Panc1 (cell line): ENCODE data around the gene LYPD6B. TPM values are rescaled to one million over a fixed set of nuclear protein-coding genes. Genes with fewer than 3 reads are reported as not detected.

Experiments used
- ATAC-seq: fragments of 200-7000 bp; cut with Tn5 transposase; 2 replicates; pipeline ENCODE4 v1.9.1; 2020; ENCODE audit warnings: mild to moderate bottlenecking, moderate library complexity
- BruUV-seq: library from RNA; stranded (reverse); fragments of 400-500 nt; replicated peaks from 2 replicates; lab custom pipeline; 2021; lab: Mats Ljungman, UMichigan
- CTCF ChIA-PET: fragments of 300-600 bp; sonication (Branson Sonifier 250); formaldehyde crosslinking; loops from one replicate; lab custom pipeline; 2022; ENCODE audit warnings: antibody characterized with exemption; lab: Charles Lee
- POLR2A ChIA-PET: fragments of 300-600 bp; sonication (Branson Sonifier 250); formaldehyde crosslinking; loops from one replicate; lab custom pipeline; 2022; ENCODE audit warnings: antibody characterized with exemption; lab: Charles Lee
- DNase-seq: peaks from one replicate; pipeline ENCODE4 v3.0.0-alpha.2; 2010; ENCODE audit warnings: low read depth, low spot score
- H3K27ac ChIP-seq: 2 replicates; pipeline ENCODE4 v1.5.1; 2011; ENCODE audit warnings: mild to moderate bottlenecking, low read length, inconsistent platforms
- H3K27me3 ChIP-seq: fragments of 200-500 bp; sonication (Bioruptor generic); 2 replicates; pipeline ENCODE4 v1.6.0; 2014; ENCODE audit warnings: low read length, inconsistent platforms; ENCODE audit not compliant: control insufficient read depth, insufficient read depth
- H3K36me3 ChIP-seq: fragments of 200-500 bp; sonication (Bioruptor generic); 2 replicates; pipeline ENCODE4 v1.5.1; 2014; ENCODE audit warnings: inconsistent platforms, mild to moderate bottlenecking, low read length, moderate library complexity; ENCODE audit not compliant: control insufficient read depth, insufficient read depth
- H3K4me1 ChIP-seq: 2 replicates; pipeline ENCODE4 v1.5.1; 2011; ENCODE audit warnings: inconsistent platforms, mild to moderate bottlenecking, low read length, moderate library complexity; ENCODE audit not compliant: control insufficient read depth, insufficient read depth
- H3K4me3 ChIP-seq, 2 experiments: 2 replicates each; pipeline ENCODE4 v1.5.1; 2011 to 2012; ENCODE audit warnings: low read depth in 2 of 2, low read length in 2 of 2, mild to moderate bottlenecking in 2 of 2, inconsistent platforms in 1 of 2, moderate library complexity in 1 of 2
- H3K9me3 ChIP-seq: fragments of 200-500 bp; sonication (Bioruptor generic); 2 replicates; pipeline ENCODE4 v1.5.1; 2014; ENCODE audit warnings: low read depth, mild to moderate bottlenecking, inconsistent platforms, low read length, moderate library complexity; ENCODE audit not compliant: control insufficient read depth, insufficient read depth
- POLR2AphosphoS5 ChIP-seq: IDR thresholded peaks from 2 replicates; pipeline ENCODE4 v1.6.1; 2012; ENCODE audit warnings: mild to moderate bottlenecking, low read depth, low read length, moderate library complexity
- SIN3A ChIP-seq: IDR thresholded peaks from 2 replicates; pipeline ENCODE4 v1.6.1; 2012; ENCODE audit warnings: low read depth, mild to moderate bottlenecking, low read length, moderate library complexity, borderline replicate concordance; ENCODE audit not compliant: insufficient read depth
- TCF7L2 ChIP-seq: IDR thresholded peaks from 2 replicates; pipeline ENCODE4 v1.6.1; 2011; ENCODE audit warnings: mild to moderate bottlenecking, low read depth, low read length, inconsistent platforms
- in situ Hi-C: cut with HindIII; loops from 2 replicates; pipeline ENCODE4 v1.10.0; 2016; ENCODE audit warnings: low sequenced_read_pairs, low pct_unique_long_range_greater_than_20kb
- intact Hi-C: fragments of 100-400 bp; cut with micrococcal nuclease; formaldehyde crosslinking; loops from one replicate; pipeline ENCODE4 v1.10.0; 2022; ENCODE audit not compliant: unreplicated experiment
- total RNA-seq: library from RNA; stranded (reverse); gene quantifications from one replicate; pipeline ENCODE4 v1.2.1, GENCODE V29; 2021; ENCODE audit not compliant: unreplicated experiment
- TF ChIP-seq, protein P1 (sequence below): fragments of 450-650 bp; IDR thresholded peaks from 2 replicates; pipeline ENCODE4 v1.5.1; 2017; ENCODE audit warnings: mild to moderate bottlenecking
- TF ChIP-seq, protein P2 (sequence below), 2 experiments: IDR thresholded peaks; 2 replicates each; pipeline ENCODE4 v1.6.1; 2011 to 2012; ENCODE audit warnings: low read depth in 2 of 2, control low read depth in 1 of 2, low read length in 1 of 2, mild to moderate bottlenecking in 1 of 2, moderate library complexity in 1 of 2; ENCODE audit not compliant: insufficient read depth in 1 of 2

Gene LYPD6B
- total RNA-seq, 1 experiment from 2014 or later = 2.2 TPM

DNA sequence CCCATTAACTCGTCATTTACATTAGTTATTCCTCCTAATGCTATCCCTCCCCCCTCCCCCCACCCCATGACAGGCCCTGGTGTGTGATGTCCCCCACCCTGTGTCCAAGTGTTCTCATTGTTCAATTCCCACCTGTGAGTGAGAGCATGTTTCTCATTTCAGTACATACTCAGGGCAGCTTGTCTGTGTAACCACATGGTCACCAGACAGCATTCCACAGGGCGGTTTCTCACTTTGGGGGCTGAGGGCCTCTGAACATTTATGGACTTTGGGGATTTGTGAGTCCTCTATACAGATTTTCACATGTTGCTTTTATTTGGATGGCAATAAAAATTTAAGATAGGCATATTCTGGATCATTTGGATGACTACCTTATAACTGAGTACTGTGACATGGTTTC lies 84.0 kb downstream of the LYPD6B start:
- in situ Hi-C loops (no loop called here), intact Hi-C loops (no loop called here)
- ATAC-seq (no peak), DNase-seq (no peak)
- H3K9me3 ChIP-seq = no peaks in the 10 kb centered on the region
- H3K27ac ChIP-seq = no peak overlapping the region
- no peaks in the 10 kb centered on the region for H3K36me3 ChIP-seq
- no peaks in the 10 kb centered on the region for H3K27me3 ChIP-seq
- BruUV-seq = no TSS peak
- POLR2A ChIA-PET = no interaction called here
- CTCF ChIA-PET = no interaction called here
- TF ChIP-seq SIN3A = no peak
- TF ChIP-seq, protein P1, sequence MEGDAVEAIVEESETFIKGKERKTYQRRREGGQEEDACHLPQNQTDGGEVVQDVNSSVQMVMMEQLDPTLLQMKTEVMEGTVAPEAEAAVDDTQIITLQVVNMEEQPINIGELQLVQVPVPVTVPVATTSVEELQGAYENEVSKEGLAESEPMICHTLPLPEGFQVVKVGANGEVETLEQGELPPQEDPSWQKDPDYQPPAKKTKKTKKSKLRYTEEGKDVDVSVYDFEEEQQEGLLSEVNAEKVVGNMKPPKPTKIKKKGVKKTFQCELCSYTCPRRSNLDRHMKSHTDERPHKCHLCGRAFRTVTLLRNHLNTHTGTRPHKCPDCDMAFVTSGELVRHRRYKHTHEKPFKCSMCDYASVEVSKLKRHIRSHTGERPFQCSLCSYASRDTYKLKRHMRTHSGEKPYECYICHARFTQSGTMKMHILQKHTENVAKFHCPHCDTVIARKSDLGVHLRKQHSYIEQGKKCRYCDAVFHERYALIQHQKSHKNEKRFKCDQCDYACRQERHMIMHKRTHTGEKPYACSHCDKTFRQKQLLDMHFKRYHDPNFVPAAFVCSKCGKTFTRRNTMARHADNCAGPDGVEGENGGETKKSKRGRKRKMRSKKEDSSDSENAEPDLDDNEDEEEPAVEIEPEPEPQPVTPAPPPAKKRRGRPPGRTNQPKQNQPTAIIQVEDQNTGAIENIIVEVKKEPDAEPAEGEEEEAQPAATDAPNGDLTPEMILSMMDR = no peak
- no peak for TF ChIP-seq TCF7L2
- no peak for TF ChIP-seq POLR2AphosphoS5
- TF ChIP-seq, protein P2, sequence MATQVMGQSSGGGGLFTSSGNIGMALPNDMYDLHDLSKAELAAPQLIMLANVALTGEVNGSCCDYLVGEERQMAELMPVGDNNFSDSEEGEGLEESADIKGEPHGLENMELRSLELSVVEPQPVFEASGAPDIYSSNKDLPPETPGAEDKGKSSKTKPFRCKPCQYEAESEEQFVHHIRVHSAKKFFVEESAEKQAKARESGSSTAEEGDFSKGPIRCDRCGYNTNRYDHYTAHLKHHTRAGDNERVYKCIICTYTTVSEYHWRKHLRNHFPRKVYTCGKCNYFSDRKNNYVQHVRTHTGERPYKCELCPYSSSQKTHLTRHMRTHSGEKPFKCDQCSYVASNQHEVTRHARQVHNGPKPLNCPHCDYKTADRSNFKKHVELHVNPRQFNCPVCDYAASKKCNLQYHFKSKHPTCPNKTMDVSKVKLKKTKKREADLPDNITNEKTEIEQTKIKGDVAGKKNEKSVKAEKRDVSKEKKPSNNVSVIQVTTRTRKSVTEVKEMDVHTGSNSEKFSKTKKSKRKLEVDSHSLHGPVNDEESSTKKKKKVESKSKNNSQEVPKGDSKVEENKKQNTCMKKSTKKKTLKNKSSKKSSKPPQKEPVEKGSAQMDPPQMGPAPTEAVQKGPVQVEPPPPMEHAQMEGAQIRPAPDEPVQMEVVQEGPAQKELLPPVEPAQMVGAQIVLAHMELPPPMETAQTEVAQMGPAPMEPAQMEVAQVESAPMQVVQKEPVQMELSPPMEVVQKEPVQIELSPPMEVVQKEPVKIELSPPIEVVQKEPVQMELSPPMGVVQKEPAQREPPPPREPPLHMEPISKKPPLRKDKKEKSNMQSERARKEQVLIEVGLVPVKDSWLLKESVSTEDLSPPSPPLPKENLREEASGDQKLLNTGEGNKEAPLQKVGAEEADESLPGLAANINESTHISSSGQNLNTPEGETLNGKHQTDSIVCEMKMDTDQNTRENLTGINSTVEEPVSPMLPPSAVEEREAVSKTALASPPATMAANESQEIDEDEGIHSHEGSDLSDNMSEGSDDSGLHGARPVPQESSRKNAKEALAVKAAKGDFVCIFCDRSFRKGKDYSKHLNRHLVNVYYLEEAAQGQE (IDR thresholded peaks at IDR 0.05; ENCODE audit: insufficient read depth in 1 of 2, low read depth in 2 of 2, low read length in 1 of 2) = no peak
- H3K4me3 ChIP-seq = no peak overlapping the region
- H3K4me1 ChIP-seq = no peaks in the 10 kb centered on the region

DNA sequence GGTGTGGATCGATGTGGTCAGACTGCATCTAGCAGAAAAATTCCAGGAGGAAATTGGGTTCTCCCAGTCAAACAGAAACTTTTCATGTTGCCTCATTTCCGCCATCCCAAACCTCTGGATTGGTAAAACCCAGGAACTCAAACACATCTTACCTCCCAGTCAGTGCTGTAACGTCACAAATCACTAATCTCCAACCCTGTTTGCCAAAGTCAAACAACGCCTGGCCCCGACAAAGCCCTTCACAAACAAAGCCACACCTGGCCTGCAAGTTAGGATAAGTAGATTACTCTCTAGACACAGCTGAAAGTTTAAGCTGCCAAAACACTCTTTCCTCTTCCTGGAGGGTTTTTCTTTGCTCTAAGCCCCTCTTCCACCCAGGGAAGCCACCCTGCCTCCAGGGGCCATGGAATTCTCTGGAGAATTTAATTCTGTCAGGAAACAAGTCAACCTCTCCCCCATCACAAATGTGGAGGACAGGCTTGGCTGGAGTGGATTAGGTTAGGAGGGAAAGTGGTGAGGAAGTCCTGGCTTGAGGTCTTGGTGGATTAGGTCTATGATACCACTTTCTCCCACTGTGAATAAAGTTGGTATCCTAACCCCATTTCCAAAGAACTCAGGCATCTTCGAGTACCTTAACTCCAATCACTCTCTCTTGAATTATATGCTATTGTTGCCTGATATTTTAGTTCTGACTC lies 86.7 kb downstream of the LYPD6B start:
- no peak overlapping the region for H3K4me3 ChIP-seq

More for the DNA sequence above, 86.7 kb downstream of the LYPD6B start:
- Histone ChIP-seq H3K27me3 (no peaks in the 10 kb centered on the region), H3K36me3 (no peaks in the 10 kb centered on the region), H3K4me1 (no peaks in the 10 kb centered on the region), H3K9me3 (no peaks in the 10 kb centered on the region), H3K27ac (no peak overlapping the region)
- TF ChIP-seq, protein P2 (IDR thresholded peaks at IDR 0.05; ENCODE audit: insufficient read depth in 1 of 2, low read depth in 2 of 2, low read length in 1 of 2) = no peak
- TF ChIP-seq POLR2AphosphoS5 = no peak
- TF ChIP-seq TCF7L2 = no peak
- no peak for TF ChIP-seq SIN3A
- TF ChIP-seq, protein P1 = no peak
- ATAC-seq (no peak), DNase-seq (no peak)
- in situ Hi-C loops (no loop called here), intact Hi-C loops (no loop called here)
- no TSS peak for BruUV-seq
- POLR2A ChIA-PET = no interaction called here
- CTCF ChIA-PET = no interaction called here
